Activated CD8-positive, alpha-beta T cell treated with anti-CD3 and anti-CD28 coated beads for 36 hours (primary cell): ENCODE results near the gene PKNOX2. TPM values are rescaled to one million over a fixed set of nuclear protein-coding genes. Genes with fewer than 3 reads are reported as not detected.

Experiments used
- ATAC-seq: fragments of 200-7000 bp; cut with Tn5 transposase; one replicate; pipeline ENCODE4 v1.10.0; 2021; ENCODE audit warnings: mild to moderate bottlenecking, moderate library complexity
- CTCF ChIA-PET: fragments of 350-600 bp; sonication (Branson Sonifier 250); formaldehyde crosslinking; loops from one replicate; lab custom pipeline; 2021; ENCODE audit warnings: antibody characterized with exemption; lab: Charles Lee
- POLR2A ChIA-PET: fragments of 350-600 bp; sonication (Branson Sonifier 250); formaldehyde crosslinking; loops from one replicate; lab custom pipeline; 2021; ENCODE audit warnings: antibody characterized with exemption; lab: Charles Lee
- DNase-seq: peaks from one replicate; pipeline ENCODE4 v3.0.0-alpha.2; 2020
- H3K27ac Mint-ChIP-seq: one replicate; pipeline ENCODE4 v1.8.0; 2021; ENCODE audit warnings: mild to moderate bottlenecking, mixed read lengths
- H3K27me3 Mint-ChIP-seq: one replicate; pipeline ENCODE4 v1.8.0; 2021; ENCODE audit warnings: mixed read lengths
- H3K36me3 Mint-ChIP-seq: one replicate; pipeline ENCODE4 v1.8.0; 2021; ENCODE audit warnings: low read depth, mixed read lengths
- H3K4me1 Mint-ChIP-seq: one replicate; pipeline ENCODE4 v1.8.0; 2021; ENCODE audit warnings: low read depth, mixed read lengths
- H3K4me3 Mint-ChIP-seq: one replicate; pipeline ENCODE4 v1.8.0; 2021; ENCODE audit warnings: mild to moderate bottlenecking, moderate library complexity, mixed read lengths
- H3K9me3 Mint-ChIP-seq: one replicate; pipeline ENCODE4 v1.8.0; 2021; ENCODE audit warnings: mixed read lengths
- intact Hi-C: fragments of 100-400 bp; cut with micrococcal nuclease; formaldehyde crosslinking; loops from one replicate; pipeline ENCODE4 v1.10.0; 2022
- total RNA-seq, 2 experiments: library from RNA; stranded (reverse); gene quantifications; one replicate each; pipeline ENCODE4 v1.2.3, GENCODE V29; 2021
- TF ChIP-seq, protein P1 (sequence below): fragments of 200-600 bp; IDR thresholded peaks from one replicate; pipeline ENCODE4 v1.8.0; 2022; ENCODE audit warnings: antibody characterized with exemption, mild to moderate bottlenecking

The PKNOX2 gene
- total RNA-seq, 2 experiments from 2014 or later = not detected

DNA sequence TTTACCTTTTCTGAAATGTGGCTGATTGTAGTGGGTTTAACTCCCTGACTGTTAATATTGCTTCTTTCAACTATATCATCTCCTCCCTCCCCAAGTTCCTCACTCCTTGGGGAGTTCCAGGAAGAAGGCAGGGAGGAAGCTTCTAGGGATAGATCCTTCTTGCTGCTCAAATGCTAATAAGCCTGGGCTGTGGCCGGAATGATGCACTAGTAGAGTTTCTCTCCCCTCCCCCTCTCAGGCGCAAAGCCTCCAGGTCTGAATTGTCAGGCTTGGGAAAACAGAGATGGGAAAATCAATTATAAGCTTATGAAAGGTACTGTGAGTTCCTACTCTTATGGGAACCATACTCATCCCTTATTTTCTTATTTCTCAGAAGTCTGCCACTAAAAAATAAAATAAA is 300.7 kb downstream of the PKNOX2 start:
- Mint-ChIP-seq H3K4me3 (no peak overlapping the region), H3K27ac (no peak overlapping the region), H3K4me1 (no peaks in the 10 kb centered on the region), H3K36me3 (no peaks in the 10 kb centered on the region), H3K9me3 (no peaks in the 10 kb centered on the region), H3K27me3 (peaks cover 7% of the 10 kb centered on the region)
- intact Hi-C loops = no loop called here
- DNase-seq = no peak
- ATAC-seq = no peak
- ChIA-PET CTCF (no interaction called here), POLR2A (interaction anchor here (1.0 kb wide), 1 partner anchor 36 kb away, joined by 3 read pairs; no protein-coding TSS in a partner anchor)
- TF ChIP-seq, protein P1, sequence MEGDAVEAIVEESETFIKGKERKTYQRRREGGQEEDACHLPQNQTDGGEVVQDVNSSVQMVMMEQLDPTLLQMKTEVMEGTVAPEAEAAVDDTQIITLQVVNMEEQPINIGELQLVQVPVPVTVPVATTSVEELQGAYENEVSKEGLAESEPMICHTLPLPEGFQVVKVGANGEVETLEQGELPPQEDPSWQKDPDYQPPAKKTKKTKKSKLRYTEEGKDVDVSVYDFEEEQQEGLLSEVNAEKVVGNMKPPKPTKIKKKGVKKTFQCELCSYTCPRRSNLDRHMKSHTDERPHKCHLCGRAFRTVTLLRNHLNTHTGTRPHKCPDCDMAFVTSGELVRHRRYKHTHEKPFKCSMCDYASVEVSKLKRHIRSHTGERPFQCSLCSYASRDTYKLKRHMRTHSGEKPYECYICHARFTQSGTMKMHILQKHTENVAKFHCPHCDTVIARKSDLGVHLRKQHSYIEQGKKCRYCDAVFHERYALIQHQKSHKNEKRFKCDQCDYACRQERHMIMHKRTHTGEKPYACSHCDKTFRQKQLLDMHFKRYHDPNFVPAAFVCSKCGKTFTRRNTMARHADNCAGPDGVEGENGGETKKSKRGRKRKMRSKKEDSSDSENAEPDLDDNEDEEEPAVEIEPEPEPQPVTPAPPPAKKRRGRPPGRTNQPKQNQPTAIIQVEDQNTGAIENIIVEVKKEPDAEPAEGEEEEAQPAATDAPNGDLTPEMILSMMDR = no peak

DNA sequence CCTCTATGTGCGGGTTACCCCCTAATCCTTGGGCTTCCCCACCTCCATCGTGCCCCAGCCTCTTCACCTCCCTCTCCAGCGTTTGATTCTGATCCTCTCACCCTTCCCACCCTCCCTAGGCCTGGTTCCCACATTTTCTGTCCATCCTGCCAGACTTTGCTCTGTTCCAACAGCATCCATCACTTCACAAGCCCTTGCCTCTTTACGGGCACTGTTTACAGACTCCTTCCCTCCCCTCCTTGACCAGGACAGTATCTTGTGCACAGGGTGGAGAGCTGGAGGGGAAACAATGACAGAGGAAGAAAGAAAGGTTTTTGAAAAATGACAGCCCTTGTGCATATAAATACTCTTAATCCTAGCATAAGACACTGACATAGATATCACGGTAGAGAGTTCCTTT is 301.1 kb downstream of the PKNOX2 start:
- Mint-ChIP-seq H3K27me3 (peaks cover 7% of the 10 kb centered on the region), H3K9me3 (no peaks in the 10 kb centered on the region), H3K4me1 (no peaks in the 10 kb centered on the region), H3K27ac (no peak overlapping the region), H3K36me3 (no peaks in the 10 kb centered on the region), H3K4me3 (no peak overlapping the region)
- TF ChIP-seq, protein P1 = no peak
- CTCF ChIA-PET = no interaction called here
- POLR2A ChIA-PET = no interaction called here
- intact Hi-C loops = no loop called here
- DNase-seq (no peak), ATAC-seq (no peak)

DNA sequence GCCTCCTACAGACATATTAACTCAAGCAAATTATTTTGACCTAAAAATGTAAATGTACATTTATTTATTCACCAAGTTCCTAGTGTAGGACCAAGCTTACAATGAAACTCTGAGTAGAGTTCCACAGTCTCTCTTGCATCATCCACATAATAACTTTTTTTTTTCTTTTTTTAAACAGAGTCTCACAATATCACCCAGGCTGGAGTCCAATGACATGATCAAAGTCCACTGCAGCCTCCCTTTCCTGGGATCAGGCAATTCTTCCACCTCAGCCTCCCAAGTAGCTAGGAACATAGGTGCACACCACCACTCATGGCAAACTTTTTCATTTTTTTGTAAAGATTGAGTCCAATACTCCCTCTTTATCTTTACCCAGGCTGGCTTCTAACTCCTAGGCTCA is 303.5 kb downstream of the PKNOX2 start:
- TF ChIP-seq, protein P1 = no peak
- CTCF ChIA-PET = interaction anchor here (1.1 to 1.3 kb wide), 2 partner anchors 16 to 18 kb away, joined by 3 to 4 read pairs; no protein-coding TSS in a partner anchor
- no peaks in the 10 kb centered on the region for H3K9me3 Mint-ChIP-seq

DNA sequence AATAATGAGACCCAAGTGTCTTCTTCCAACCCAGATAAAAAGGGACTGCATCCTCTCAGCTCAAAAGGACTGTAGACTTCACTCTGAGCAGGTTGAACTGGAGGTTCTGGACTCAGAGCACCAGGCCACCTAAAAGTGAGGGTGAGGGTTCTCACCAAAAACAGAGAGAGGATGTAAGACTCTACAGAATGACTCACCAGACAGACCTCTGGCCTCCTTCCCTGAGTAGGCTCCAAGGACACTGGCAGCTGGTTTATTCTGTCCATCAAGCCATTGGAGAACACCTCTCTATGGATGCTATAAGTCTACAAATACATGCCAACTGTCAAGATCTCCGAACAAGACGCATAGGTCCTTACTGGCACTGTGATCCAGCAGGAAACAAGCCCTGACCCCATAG is 304.3 kb downstream of the PKNOX2 start:
- Mint-ChIP-seq H3K4me1 (no peaks in the 10 kb centered on the region), H3K9me3 (no peaks in the 10 kb centered on the region), H3K27me3 (peaks cover 5% of the 10 kb centered on the region), H3K27ac (no peak overlapping the region), H3K4me3 (no peak overlapping the region), H3K36me3 (no peaks in the 10 kb centered on the region)
- ATAC-seq (no peak), DNase-seq (no peak)
- intact Hi-C loops = no loop called here
- ChIA-PET CTCF (interaction anchor here (1.1 kb wide), 1 partner anchor 17 kb away, joined by 3 read pairs; no protein-coding TSS in a partner anchor), POLR2A (no interaction called here)
- TF ChIP-seq, protein P1 = no peak

More for the DNA sequence above, 303.5 kb downstream of the PKNOX2 start:
- no peak for DNase-seq
- ATAC-seq = no peak
- peaks cover 7% of the 10 kb centered on the region for H3K27me3 Mint-ChIP-seq
- POLR2A ChIA-PET = interaction anchor here (0.6 kb wide), 1 partner anchor 78 kb away, joined by 3 read pairs; no protein-coding TSS in a partner anchor
- no peak overlapping the region for H3K4me3 Mint-ChIP-seq
- no peaks in the 10 kb centered on the region for H3K4me1 Mint-ChIP-seq
- intact Hi-C loops = no loop called here
- H3K27ac Mint-ChIP-seq = no peak overlapping the region
- H3K36me3 Mint-ChIP-seq = no peaks in the 10 kb centered on the region

DNA sequence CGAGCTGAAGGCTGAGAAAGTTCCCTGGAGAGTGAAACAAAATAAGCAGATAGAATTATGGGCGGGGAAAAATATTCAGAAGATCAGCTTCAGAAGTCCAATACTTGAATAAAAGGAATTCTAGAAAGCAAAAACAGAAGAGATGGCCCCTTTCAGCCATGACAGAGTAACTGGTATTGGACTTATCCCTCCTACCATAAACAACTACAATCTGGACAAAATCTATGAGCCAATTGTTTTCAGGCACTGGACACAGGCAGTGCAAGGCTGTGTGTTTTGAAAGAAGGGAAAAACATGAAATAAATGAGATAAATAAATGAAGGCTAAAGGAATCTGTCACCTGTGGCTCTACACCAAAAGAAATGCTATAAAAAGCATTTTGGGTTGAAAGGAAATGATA is 305.8 kb downstream of the PKNOX2 start:
- Mint-ChIP-seq H3K27ac (no peak overlapping the region), H3K4me1 (no peaks in the 10 kb centered on the region), H3K4me3 (no peak overlapping the region), H3K27me3 (peaks cover 2% of the 10 kb centered on the region), H3K36me3 (no peaks in the 10 kb centered on the region), H3K9me3 (no peaks in the 10 kb centered on the region)
- ChIA-PET POLR2A (no interaction called here), CTCF (no interaction called here)
- TF ChIP-seq, protein P1 = no peak
- intact Hi-C loops = no loop called here
- DNase-seq = no peak
- ATAC-seq = no peak
